CD4-positive, alpha-beta T cell (primary cell): ENCODE measurements around the gene HDAC9. TPM values are rescaled to one million over a fixed set of nuclear protein-coding genes. Genes with fewer than 3 reads are reported as not detected.

Source experiments
- ATAC-seq: fragments of 200-7000 bp; cut with Tn5 transposase; one replicate; pipeline ENCODE4 v1.10.0; 2022; ENCODE audit warnings: mild to moderate bottlenecking; ENCODE audit not compliant: poor library complexity
- CTCF ChIA-PET: fragments of 350-600 bp; sonication (Branson Sonifier 250); formaldehyde crosslinking; loops from one replicate; lab custom pipeline; 2021; ENCODE audit warnings: antibody characterized with exemption, inconsistent platforms; lab: Charles Lee
- POLR2A ChIA-PET: fragments of 350-600 bp; sonication (Branson Sonifier 250); formaldehyde crosslinking; loops from one replicate; lab custom pipeline; 2021; ENCODE audit warnings: antibody characterized with exemption, inconsistent platforms; lab: Charles Lee
- DNase-seq, 14 experiments: peaks; one replicate each; pipeline ENCODE4 v3.0.0-alpha.2; 2013 to 2020; ENCODE audit warnings: mixed read lengths in 2 of 14
- H3K27ac ChIP-seq, 2 donors: one replicate each; pipeline versions ENCODE4 v1.5.1 to v1.7.0; 2013; ENCODE audit warnings: low read length in 2 of 2, low read depth in 1 of 2, mild to moderate bottlenecking in 1 of 2
- H3K27me3 ChIP-seq, 2 experiments: 1 replicate in 1 of 2; 2 replicates in 1 of 2; pipeline versions ENCODE4 v1.6.1 to v1.7.0; 2013; ENCODE audit warnings: low read length in 2 of 2, control low read depth in 1 of 2, mild to moderate bottlenecking in 1 of 2, moderate library complexity in 1 of 2; ENCODE audit not compliant: insufficient read depth in 2 of 2, control insufficient read depth in 1 of 2
- H3K36me3 ChIP-seq: one replicate; pipeline ENCODE4 v1.6.1; 2013; ENCODE audit warnings: low read length, control low read depth; ENCODE audit not compliant: insufficient read depth
- H3K4me1 ChIP-seq: one replicate; pipeline ENCODE4 v1.6.1; 2013; ENCODE audit warnings: low read length, control low read depth; ENCODE audit not compliant: insufficient read depth
- H3K4me3 ChIP-seq: one replicate; pipeline ENCODE4 v1.5.1; 2013; ENCODE audit warnings: mild to moderate bottlenecking, low read length, moderate library complexity
- H3K9me3 ChIP-seq, 2 experiments: 1 replicate in 1 of 2; 2 replicates in 1 of 2; pipeline versions ENCODE4 v1.6.1 to v1.7.0; 2013; ENCODE audit warnings: low read length in 2 of 2, mild to moderate bottlenecking in 2 of 2, control low read depth in 1 of 2, moderate library complexity in 1 of 2; ENCODE audit not compliant: control insufficient read depth in 1 of 2, insufficient read depth in 1 of 2
- H3K27ac Mint-ChIP-seq: one replicate; pipeline ENCODE4 v1.8.0; 2020; ENCODE audit warnings: mixed read lengths
- H3K27me3 Mint-ChIP-seq: one replicate; pipeline ENCODE4 v1.8.0; 2021; ENCODE audit warnings: mixed read lengths
- H3K36me3 Mint-ChIP-seq: one replicate; pipeline ENCODE4 v1.8.0; 2021; ENCODE audit warnings: low read depth, mixed read lengths
- H3K4me1 Mint-ChIP-seq: one replicate; pipeline ENCODE4 v1.8.0; 2021; ENCODE audit warnings: low read depth, mixed read lengths
- H3K4me3 Mint-ChIP-seq: one replicate; pipeline ENCODE4 v1.8.0; 2020; ENCODE audit warnings: mild to moderate bottlenecking, mixed read lengths
- H3K9me3 Mint-ChIP-seq: one replicate; pipeline ENCODE4 v1.8.0; 2020; ENCODE audit warnings: mixed read lengths
- intact Hi-C, 2 experiments: fragments of 100-400 bp; cut with DNase I in 1 of 2; cut with micrococcal nuclease in 1 of 2; formaldehyde crosslinking; loops; one replicate each; pipeline versions ENCODE4 v1.15.1 to v1.9.0; 2023 to 2025; cut with DNase I, micrococcal nuclease
- total RNA-seq, 174 experiments: library from RNA in 2 of 174; stranded (reverse) in 2 of 174; gene quantifications; one replicate each; pipeline ENCODE4 v1.2.3 and lab custom pipeline; 2021 to 2026
- TF ChIP-seq, protein P1 (sequence below): fragments of 200-600 bp; IDR thresholded peaks from one replicate; pipeline ENCODE4 v1.8.0; 2022; ENCODE audit warnings: antibody characterized with exemption, mild to moderate bottlenecking

The HDAC9 gene
- total RNA-seq, 2 experiments from 2014 or later = 0.73 to 1.2 TPM

DNA sequence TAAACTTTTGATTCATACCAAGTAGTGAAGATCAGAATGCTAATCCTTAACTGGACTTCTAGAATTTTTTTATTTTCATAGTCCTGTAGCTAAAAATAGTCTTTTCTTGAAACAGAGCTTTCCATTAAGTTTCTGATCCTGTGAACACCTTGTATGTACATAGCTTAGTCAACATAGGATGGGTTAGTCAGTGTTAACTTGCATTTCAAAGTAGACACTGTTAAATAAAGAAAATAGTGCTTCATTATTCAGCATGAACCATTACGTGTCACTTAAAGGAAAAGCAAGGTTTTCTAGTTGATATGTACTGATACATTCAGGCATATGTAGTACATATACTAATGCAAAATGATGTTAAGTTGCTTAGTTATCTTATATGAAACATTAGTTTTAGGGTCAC, 7.5 kb upstream of the HDAC9 start:
- H3K9me3 Mint-ChIP-seq = no peaks in the 10 kb centered on the region
- H3K27ac ChIP-seq = no peak overlapping the region
- TF ChIP-seq, protein P1, sequence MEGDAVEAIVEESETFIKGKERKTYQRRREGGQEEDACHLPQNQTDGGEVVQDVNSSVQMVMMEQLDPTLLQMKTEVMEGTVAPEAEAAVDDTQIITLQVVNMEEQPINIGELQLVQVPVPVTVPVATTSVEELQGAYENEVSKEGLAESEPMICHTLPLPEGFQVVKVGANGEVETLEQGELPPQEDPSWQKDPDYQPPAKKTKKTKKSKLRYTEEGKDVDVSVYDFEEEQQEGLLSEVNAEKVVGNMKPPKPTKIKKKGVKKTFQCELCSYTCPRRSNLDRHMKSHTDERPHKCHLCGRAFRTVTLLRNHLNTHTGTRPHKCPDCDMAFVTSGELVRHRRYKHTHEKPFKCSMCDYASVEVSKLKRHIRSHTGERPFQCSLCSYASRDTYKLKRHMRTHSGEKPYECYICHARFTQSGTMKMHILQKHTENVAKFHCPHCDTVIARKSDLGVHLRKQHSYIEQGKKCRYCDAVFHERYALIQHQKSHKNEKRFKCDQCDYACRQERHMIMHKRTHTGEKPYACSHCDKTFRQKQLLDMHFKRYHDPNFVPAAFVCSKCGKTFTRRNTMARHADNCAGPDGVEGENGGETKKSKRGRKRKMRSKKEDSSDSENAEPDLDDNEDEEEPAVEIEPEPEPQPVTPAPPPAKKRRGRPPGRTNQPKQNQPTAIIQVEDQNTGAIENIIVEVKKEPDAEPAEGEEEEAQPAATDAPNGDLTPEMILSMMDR = no peak
- no peak overlapping the region for H3K27ac Mint-ChIP-seq
- ChIA-PET CTCF (no interaction called here), POLR2A (no interaction called here)
- ATAC-seq = no peak
- no peaks in the 10 kb centered on the region for H3K27me3 ChIP-seq
- no peaks in the 10 kb centered on the region for H3K9me3 ChIP-seq
- DNase-seq = no peak
- no peak overlapping the region for H3K4me3 Mint-ChIP-seq
- H3K36me3 ChIP-seq = no peaks in the 10 kb centered on the region
- no peak overlapping the region for H3K4me3 ChIP-seq
- no peaks in the 10 kb centered on the region for H3K27me3 Mint-ChIP-seq
- no peaks in the 10 kb centered on the region for H3K4me1 Mint-ChIP-seq
- intact Hi-C loops = no loop called here
- no peaks in the 10 kb centered on the region for H3K36me3 Mint-ChIP-seq
- H3K4me1 ChIP-seq = no peaks in the 10 kb centered on the region

DNA sequence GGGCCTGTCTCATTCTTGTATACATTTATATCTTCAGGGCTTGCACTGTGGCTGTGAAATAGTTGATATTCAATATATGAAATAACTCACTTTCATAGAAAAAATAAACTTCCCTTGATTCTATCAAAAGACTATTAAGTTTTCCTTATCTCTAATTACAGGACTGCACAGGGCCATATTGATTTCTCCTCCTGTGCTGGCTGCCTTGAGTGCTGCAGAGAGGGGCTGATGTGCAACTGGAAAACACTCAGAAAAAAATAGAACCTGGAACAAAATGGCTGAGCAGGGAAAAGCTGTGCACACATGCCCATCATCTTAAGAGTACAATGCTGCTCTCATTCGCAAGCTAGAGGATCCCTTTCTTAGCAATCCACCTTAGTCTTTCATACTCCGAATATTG, 5.9 kb upstream of the HDAC9 start:
- Mint-ChIP-seq H3K4me3 (no peak overlapping the region), H3K9me3 (no peaks in the 10 kb centered on the region), H3K36me3 (no peaks in the 10 kb centered on the region), H3K4me1 (no peaks in the 10 kb centered on the region), H3K27me3 (peaks cover 5% of the 10 kb centered on the region), H3K27ac (no peak overlapping the region)
- ATAC-seq (no peak), DNase-seq (no peak)
- intact Hi-C loops = no loop called here
- no peak overlapping the region for H3K27ac ChIP-seq
- TF ChIP-seq, protein P1 = no peak
- CTCF ChIA-PET = no interaction called here
- no peaks in the 10 kb centered on the region for H3K4me1 ChIP-seq
- no peaks in the 10 kb centered on the region for H3K36me3 ChIP-seq
- no peaks in the 10 kb centered on the region for H3K27me3 ChIP-seq
- POLR2A ChIA-PET = no interaction called here
- H3K9me3 ChIP-seq = no peaks in the 10 kb centered on the region
- H3K4me3 ChIP-seq = no peak overlapping the region

DNA sequence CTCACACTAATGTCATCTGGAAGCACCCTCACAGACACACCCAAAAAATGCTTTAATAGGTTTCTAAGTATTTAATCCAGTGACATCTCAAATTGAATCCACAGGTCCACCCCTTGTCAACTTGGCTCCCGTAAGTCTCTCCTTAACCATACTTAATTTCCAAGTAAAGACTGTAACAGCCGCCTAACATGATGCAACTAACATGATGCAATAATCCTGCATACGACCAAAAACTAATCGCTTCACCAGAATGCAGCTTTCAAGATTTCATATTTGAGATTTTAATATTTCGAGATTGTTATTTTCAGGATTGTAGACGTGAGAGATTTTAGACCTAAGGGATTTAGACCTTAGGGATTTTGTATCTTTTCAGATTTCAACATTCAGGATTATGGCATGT, 3.7 kb upstream of the HDAC9 start:
- no peak overlapping the region for H3K4me3 ChIP-seq
- H3K9me3 ChIP-seq = no peaks in the 10 kb centered on the region
- Mint-ChIP-seq H3K27me3 (peaks cover 12% of the 10 kb centered on the region), H3K4me3 (no peak overlapping the region), H3K36me3 (no peaks in the 10 kb centered on the region), H3K27ac (no peak overlapping the region), H3K9me3 (no peaks in the 10 kb centered on the region), H3K4me1 (peaks cover 6% of the 10 kb centered on the region)
- H3K4me1 ChIP-seq = no peaks in the 10 kb centered on the region
- ChIA-PET POLR2A (no interaction called here), CTCF (no interaction called here)
- no peak for DNase-seq
- TF ChIP-seq, protein P1 = no peak
- no peaks in the 10 kb centered on the region for H3K27me3 ChIP-seq
- intact Hi-C loops = no loop called here
- no peak for ATAC-seq
- no peaks in the 10 kb centered on the region for H3K36me3 ChIP-seq
- no peak overlapping the region for H3K27ac ChIP-seq
